Pons (tissue), 1 donor: ENCODE measurements around the gene RXRB.

ENCODE experiments used
- DNase-seq: peaks from one replicate; pipeline ENCODE4 v3.0.0-alpha.2; 2016; ENCODE audit warnings: low spot score

Gene RXRB

GRCh38 chr6:33211666-33212422, 11.4 kb upstream of the RXRB start:
- no peak for DNase-seq

- no peak for DNase-seq
Measured at GRCh38 chr6:33211136-33211535, 10.7 kb upstream of the RXRB start.

GRCh38 chr6:33209856-33210255, 9.4 kb upstream of the RXRB start:
- DNase-seq, result no peak

- DNase-seq, result peak; percentile 78
Measured at GRCh38 chr6:33208091-33208967, 7.9 kb upstream of the RXRB start, which contains the start of gene RING1. Gene RING1 (plus strand): TSS chr6:33208500. CDS start chr6:33208823, 323 bp downstream.

GRCh38 chr6:33207552-33208090, 7.2 kb upstream of the RXRB start:
- DNase-seq, result no peak

- DNase-seq, result no peak
Measured at GRCh38 chr6:33206864-33207551, 6.5 kb upstream of the RXRB start.

- no peak for DNase-seq
Measured at GRCh38 chr6:33206027-33206863, 5.8 kb upstream of the RXRB start.

GRCh38 chr6:33205191-33206026, 4.9 kb upstream of the RXRB start:
- DNase-seq, result no peak

- peak; percentile 90 for DNase-seq
Measured at GRCh38 chr6:33204415-33205190, 4.1 kb upstream of the RXRB start, which contains the start of gene HSD17B8. Gene HSD17B8 (plus strand): TSS chr6:33204655. CDS start chr6:33204669, 14 bp downstream.

- DNase-seq, result no peak
Measured at GRCh38 chr6:33204165-33204414, 3.6 kb upstream of the RXRB start.

GRCh38 chr6:33203443-33204164, 3.1 kb upstream of the RXRB start:
- DNase-seq, result no peak

- no peak for DNase-seq
Measured at GRCh38 chr6:33202799-33203198, 2.3 kb upstream of the RXRB start.

- DNase-seq, result no peak
Measured at GRCh38 chr6:33201935-33202334, 1.5 kb upstream of the RXRB start.

GRCh38 chr6:33201147-33201545, 681 bp upstream of the RXRB start:
- no peak for DNase-seq

- DNase-seq, result peak; percentile 66
Measured at GRCh38 chr6:33199687-33200218, 712 bp downstream of the RXRB start.

- no peak for DNase-seq
Measured at GRCh38 chr6:33198853-33199436, 1.5 kb downstream of the RXRB start.

GRCh38 chr6:33198159-33198852, 2.2 kb downstream of the RXRB start:
- DNase-seq, result no peak
